Natural killer cell (primary cell): Measurements from ENCODE around the gene SLC6A3. TPM values are rescaled to one million over a fixed set of nuclear protein-coding genes. Genes with fewer than 3 reads are reported as not detected.

Experiments
- ATAC-seq, 3 donors: fragments of 150-1000 bp in 2 of 3; fragments of 200-7000 bp in 1 of 3; cut with Tn5 transposase; 1 replicate in 1 of 3; 2 replicates in 2 of 3; pipeline ENCODE4 v1.10.0; 2021; ENCODE audit warnings: mild to moderate bottlenecking in 2 of 3, moderate library complexity in 2 of 3
- DNase-seq, 2 donors: peaks; one replicate each; pipeline versions ENCODE4 v3.0.0 to v3.0.0-alpha.2; 2013 to 2021; ENCODE audit warnings: mixed read lengths in 1 of 2
- H3K27ac ChIP-seq: one replicate; pipeline ENCODE4 v1.5.1; 2013; ENCODE audit warnings: mild to moderate bottlenecking, low read length
- H3K27me3 ChIP-seq: one replicate; pipeline ENCODE4 v1.6.1; 2013; ENCODE audit warnings: low read length; ENCODE audit not compliant: control insufficient read depth, insufficient read depth
- H3K36me3 ChIP-seq: one replicate; pipeline ENCODE4 v1.6.1; 2013; ENCODE audit warnings: low read length; ENCODE audit not compliant: control insufficient read depth, insufficient read depth
- H3K4me1 ChIP-seq: one replicate; pipeline ENCODE4 v1.6.1; 2013; ENCODE audit warnings: low read length; ENCODE audit not compliant: control insufficient read depth, insufficient read depth
- H3K4me3 ChIP-seq: one replicate; pipeline ENCODE4 v1.5.1; 2013; ENCODE audit warnings: low read length
- H3K9me3 ChIP-seq: one replicate; pipeline ENCODE4 v1.6.1; 2013; ENCODE audit warnings: low read length; ENCODE audit not compliant: control insufficient read depth, insufficient read depth
- H3K27ac Mint-ChIP-seq, 2 donors: one replicate each; pipeline ENCODE4 v1.8.0; 2022; ENCODE audit warnings: mild to moderate bottlenecking in 2 of 2, mixed read lengths in 2 of 2, moderate library complexity in 1 of 2
- H3K27me3 Mint-ChIP-seq, 2 donors: one replicate each; pipeline ENCODE4 v1.8.0; 2022; ENCODE audit warnings: low read depth in 2 of 2, mixed read lengths in 2 of 2
- H3K36me3 Mint-ChIP-seq: one replicate; pipeline ENCODE4 v1.8.0; 2022; ENCODE audit warnings: mixed read lengths
- H3K4me1 Mint-ChIP-seq, 2 donors: one replicate each; pipeline ENCODE4 v1.8.0; 2022; ENCODE audit warnings: mixed read lengths in 2 of 2
- H3K4me3 Mint-ChIP-seq: one replicate; pipeline ENCODE4 v1.8.0; 2022; ENCODE audit warnings: mild to moderate bottlenecking, moderate library complexity, mixed read lengths
- H3K9me3 Mint-ChIP-seq, 2 donors: one replicate each; pipeline ENCODE4 v1.8.0; 2022; ENCODE audit warnings: mixed read lengths in 2 of 2
- CTCF ChIP-seq: fragments of 200-600 bp; IDR thresholded peaks from one replicate; pipeline ENCODE4 v1.8.0; 2022; ENCODE audit warnings: antibody characterized with exemption
- WGBS: methylation state at CpG from one replicate; pipeline ENCODE4 v1.1.7; 2013; ENCODE audit warnings: missing lambda C conversion rate; ENCODE audit not compliant: insufficient coverage; 5-methylcytosine and 5-hydroxymethylcytosine counted together
- intact Hi-C: fragments of 100-400 bp; cut with micrococcal nuclease; formaldehyde crosslinking; loops from one replicate; pipeline ENCODE4 v1.14.2; 2022
- total RNA-seq, 4 donors: library from RNA; stranded (reverse); fragments of 120-200 nt in 1 of 4; gene quantifications; one replicate each; pipeline versions ENCODE4 v1.2.3 to v1.2.4, GENCODE V29; 2013 to 2022

Gene SLC6A3
- total RNA-seq, 3 donors from 2014 or later (not counting 1 experiment from before 2014, with no cell fraction given), result not detected

- no peak overlapping the region for H3K27ac Mint-ChIP-seq
- no peak for TF ChIP-seq CTCF
- Histone ChIP-seq H3K9me3 (peaks cover 10% of the 10 kb centered on the region), H3K27ac (no peak overlapping the region), H3K4me1 (no peaks in the 10 kb centered on the region), H3K27me3 (no peaks in the 10 kb centered on the region), H3K36me3 (no peaks in the 10 kb centered on the region), H3K4me3 (no peak overlapping the region)
- H3K4me1 Mint-ChIP-seq, result no peaks in the 10 kb centered on the region
- peaks cover 10% of the 10 kb centered on the region for H3K36me3 Mint-ChIP-seq
- no peak for DNase-seq
- peaks cover 6 to 9% of the 10 kb centered on the region in 2 donors for H3K9me3 Mint-ChIP-seq
- ATAC-seq, result no peak
- no peak overlapping the region for H3K4me3 Mint-ChIP-seq
- H3K27me3 Mint-ChIP-seq, result no peaks in the 10 kb centered on the region
- 86% methylated on average over 8 of the region's 8 CpGs for WGBS
- intact Hi-C loops, result no loop called here
Observed at GRCh38 chr5:1431896-1432295, 13.3 kb downstream of the SLC6A3 start.

- TF ChIP-seq CTCF, result no peak
- WGBS, result 89% methylated on average over 33 of the region's 33 CpGs
- H3K4me3 ChIP-seq, result no peak overlapping the region
- Mint-ChIP-seq H3K36me3 (peaks cover 16% of the 10 kb centered on the region), H3K9me3 (peaks cover 9 to 12% of the 10 kb centered on the region in 2 donors), H3K4me3 (no peak overlapping the region), H3K27ac (no peak overlapping the region), H3K27me3 (no peaks in the 10 kb centered on the region), H3K4me1 (no peaks in the 10 kb centered on the region)
- H3K27me3 ChIP-seq, result no peaks in the 10 kb centered on the region
- intact Hi-C loops, result no loop called here
- peaks cover 10% of the 10 kb centered on the region for H3K9me3 ChIP-seq
- no peaks in the 10 kb centered on the region for H3K4me1 ChIP-seq
- H3K36me3 ChIP-seq, result no peaks in the 10 kb centered on the region
- H3K27ac ChIP-seq, result no peak overlapping the region
- DNase-seq (no peak), ATAC-seq (no peak)
Observed at GRCh38 chr5:1431021-1431811, 14.0 kb downstream of the SLC6A3 start.

- no peak for DNase-seq
- Histone ChIP-seq H3K4me3 (no peak overlapping the region), H3K27me3 (no peaks in the 10 kb centered on the region), H3K4me1 (no peaks in the 10 kb centered on the region), H3K9me3 (peaks cover 10% of the 10 kb centered on the region), H3K27ac (no peak overlapping the region), H3K36me3 (no peaks in the 10 kb centered on the region)
- Mint-ChIP-seq H3K36me3 (peaks cover 17% of the 10 kb centered on the region), H3K4me1 (no peaks in the 10 kb centered on the region), H3K27ac (no peak overlapping the region), H3K9me3 (peaks cover 9 to 12% of the 10 kb centered on the region in 2 donors), H3K4me3 (no peak overlapping the region), H3K27me3 (peaks cover 0 to 6% of the 10 kb centered on the region in 2 donors)
- no peak for TF ChIP-seq CTCF
- intact Hi-C loops, result no loop called here
- WGBS, result 90% methylated on average over 26 of the region's 26 CpGs
- no peak for ATAC-seq
Observed at GRCh38 chr5:1430121-1430795, 15.0 kb downstream of the SLC6A3 start.
